ENCODE data around the gene UGDH.

- TF ChIP-seq CTCF (IDR thresholded peaks at IDR 0.05; ENCODE audit: low read depth, low read length) (no peak), POLR2A (IDR thresholded peaks at IDR 0.05; ENCODE audit: extremely low read depth, insufficient read length) (no peak), MAX (IDR thresholded peaks at IDR 0.05; ENCODE audit: low read depth, low read length) (no peak)
Observed at GRCh38 chr4:39539089-39539611, 11.9 kb upstream of the UGDH start.
